Activated naive CD4-positive, alpha-beta T cell (primary cell): ENCODE measurements around the gene PPP1R15B.
A peak's percentile ranks its signal among the peaks of the same experiment; 100 is the strongest.

Experiments
- DNase-seq, 4 experiments: peaks; one replicate each; lab custom pipeline; 2025; lab: John Stamatoyannopoulos, UW

Gene PPP1R15B

GRCh38 chr1:204367193-204367858, 44.3 kb downstream of the PPP1R15B start:
- DNase-seq = no peak

- DNase-seq = no peak
Observed at GRCh38 chr1:204366759-204367158, 44.9 kb downstream of the PPP1R15B start.

- DNase-seq = peak in 3 of 4 experiments; percentile 29 to 59 (median 30)
Observed at GRCh38 chr1:204363335-204364114, 48.1 kb downstream of the PPP1R15B start.

- DNase-seq = no peak
Observed at GRCh38 chr1:204362984-204363334, 48.7 kb downstream of the PPP1R15B start.

GRCh38 chr1:204361781-204362180, 49.8 kb downstream of the PPP1R15B start:
- DNase-seq = no peak

- no peak for DNase-seq
Observed at GRCh38 chr1:204361341-204361771, 50.3 kb downstream of the PPP1R15B start.

- no peak for DNase-seq
Observed at GRCh38 chr1:204360314-204360713, 51.3 kb downstream of the PPP1R15B start.

GRCh38 chr1:204359474-204360255, 52.0 kb downstream of the PPP1R15B start, which contains the start of gene PLEKHA6:
Gene PLEKHA6 (minus strand): TSS chr1:204359929. CDS start chr1:204273727, 86,202 bp downstream.
- no peak for DNase-seq

- no peak for DNase-seq
Observed at GRCh38 chr1:204359131-204359473, 52.5 kb downstream of the PPP1R15B start.

- DNase-seq = no peak
Observed at GRCh38 chr1:204358605-204359004, 53.0 kb downstream of the PPP1R15B start.

GRCh38 chr1:204357551-204358490, 53.8 kb downstream of the PPP1R15B start:
- DNase-seq = no peak

- no peak for DNase-seq
Observed at GRCh38 chr1:204356997-204357396, 54.6 kb downstream of the PPP1R15B start.

- no peak for DNase-seq
Observed at GRCh38 chr1:204355913-204356312, 55.7 kb downstream of the PPP1R15B start.

GRCh38 chr1:204354579-204354978, 57.0 kb downstream of the PPP1R15B start:
- no peak for DNase-seq
